HepG2 (cell line): ENCODE data around the gene CBX6. TPM values are rescaled to one million over a fixed set of nuclear protein-coding genes. Genes with fewer than 3 reads are reported as not detected.

ENCODE experiments used
- ATAC-seq: fragments of 200-7000 bp; cut with Tn5 transposase; 3 replicates; pipeline ENCODE4 v1.9.1; 2020; ENCODE audit warnings: mild to moderate bottlenecking, moderate library complexity
- BruUV-seq: library from RNA; stranded (reverse); fragments of 400-500 nt; replicated peaks from 2 replicates; lab custom pipeline; 2021; lab: Mats Ljungman, UMichigan
- CTCF ChIA-PET: fragments of 300-600 bp; formaldehyde crosslinking; extraction: SDS; loops from one replicate; lab custom pipeline; 2021; ENCODE audit warnings: low total read pairs, inconsistent platforms, low intra/inter-chr PET ratio; lab: Yijun Ruan, JAX
- POLR2A ChIA-PET: fragments of 350-600 bp; sonication (Branson Sonifier 250); formaldehyde crosslinking; loops from one replicate; lab custom pipeline; 2020; ENCODE audit warnings: antibody characterized with exemption, inconsistent platforms; lab: Yijun Ruan, JAX
- DNase-seq: peaks from one replicate; pipeline ENCODE4 v3.0.0-alpha.2; 2015; ENCODE audit warnings: low spot score
- FAIRE-seq: peaks from 3 replicates; lab custom pipeline; 2011; peaks lifted over from hg19 to GRCh38; lab: Jason Lieb, UNC
- H2AFZ ChIP-seq: one replicate; pipeline ENCODE4 v1.6.1; 2011; ENCODE audit warnings: low read length, inconsistent platforms
- H3K27ac ChIP-seq: fragments of 300-600 bp; 3 replicates; pipeline ENCODE4 v1.8.0; 2011; ENCODE audit warnings: mixed run types, mild to moderate bottlenecking, mixed read lengths, low read length, inconsistent platforms; ENCODE audit not compliant: insufficient read depth; ENCODE audit errors: extremely low read length
- H3K27me3 ChIP-seq, 2 experiments: fragments of 200-600 bp in 1 of 2; 2 replicates in 1 of 2; 3 replicates in 1 of 2; pipeline versions ENCODE4 v1.6.0 to v1.8.0; 2011; ENCODE audit warnings: low read length in 2 of 2, mild to moderate bottlenecking in 2 of 2, moderate library complexity in 2 of 2, inconsistent platforms in 1 of 2; ENCODE audit not compliant: insufficient read depth in 2 of 2, control insufficient read depth in 1 of 2
- H3K36me3 ChIP-seq, 2 experiments: fragments of 200-600 bp in 1 of 2; replicated peaks in 1 of 2; 2 replicates in 1 of 2; 3 replicates in 1 of 2; pipeline versions ENCODE4 v1.5.1 to v1.8.0; 2011; ENCODE audit warnings: low read length in 2 of 2, inconsistent platforms in 1 of 2; ENCODE audit not compliant: insufficient read depth in 2 of 2, control insufficient read depth in 1 of 2
- H3K4me1 ChIP-seq: 2 replicates; pipeline ENCODE4 v1.5.1; 2012; ENCODE audit warnings: low read length, inconsistent platforms; ENCODE audit not compliant: insufficient read depth
- H3K4me2 ChIP-seq: 2 replicates; pipeline ENCODE4 v1.6.0; 2011; ENCODE audit warnings: low read depth, low read length, inconsistent platforms
- H3K4me3 ChIP-seq, 3 experiments: fragments of 200-600 bp in 1 of 3; sonication (generic), shearing (Covaris generic) in 1 of 3; replicated peaks in 1 of 3; 2 replicates each; pipeline ENCODE4 v1.5.1; 2011 to 2016; ENCODE audit warnings: low read length in 3 of 3, inconsistent platforms in 2 of 3, low read depth in 2 of 3, mild to moderate bottlenecking in 2 of 3, control low read depth in 1 of 3, mixed read lengths in 1 of 3; ENCODE audit not compliant: insufficient read depth in 1 of 3
- H3K79me2 ChIP-seq: one replicate; pipeline ENCODE4 v1.6.1; 2011; ENCODE audit warnings: low read length, inconsistent platforms; ENCODE audit not compliant: insufficient read depth
- H3K9ac ChIP-seq: 2 replicates; pipeline ENCODE4 v1.6.0; 2011; ENCODE audit warnings: mild to moderate bottlenecking, low read depth, low read length, inconsistent platforms; ENCODE audit not compliant: insufficient read depth
- H3K9me3 ChIP-seq: 2 replicates; pipeline ENCODE4 v1.5.1; 2012; ENCODE audit warnings: mild to moderate bottlenecking, low read length
- H4K20me1 ChIP-seq: 2 replicates; pipeline ENCODE4 v1.6.0; 2011; ENCODE audit warnings: inconsistent platforms, mild to moderate bottlenecking, low read length, moderate library complexity; ENCODE audit not compliant: insufficient read depth
- AGO2 ChIP-seq: fragments of 200-400 bp; formaldehyde crosslinking; optimal IDR thresholded peaks from 2 replicates; pipeline ENCODE3; 2017; ENCODE audit warnings: mild to moderate bottlenecking, low read depth, low read length, moderate library complexity
- AKAP8 ChIP-seq: sonication (generic); formaldehyde crosslinking; IDR thresholded peaks from 2 replicates; pipeline ENCODE4 v1.5.1; 2020; ENCODE audit warnings: mild to moderate bottlenecking, missing genetic modification reagents
- HNRNPUL1 ChIP-seq: fragments of 200-400 bp; formaldehyde crosslinking; IDR thresholded peaks from 2 replicates; pipeline ENCODE4 v1.6.1; 2017; ENCODE audit warnings: low read depth, mild to moderate bottlenecking, low read length, moderate library complexity
- MIXL1 ChIP-seq: IDR thresholded peaks from 2 replicates; pipeline ENCODE4 v1.6.1; 2016
- NR2C2 ChIP-seq: sonication (generic); formaldehyde crosslinking; IDR thresholded peaks from 2 replicates; pipeline ENCODE4 v1.4.0; 2020; ENCODE audit warnings: missing genetic modification reagents, mild to moderate bottlenecking, moderate library complexity, borderline replicate concordance
- PATZ1 ChIP-seq: sonication (generic); formaldehyde crosslinking; IDR thresholded peaks from 2 replicates; pipeline ENCODE4 v1.4.0; 2020; ENCODE audit warnings: missing genetic modification reagents
- POLR2AphosphoS2 ChIP-seq: IDR thresholded peaks from 2 replicates; pipeline ENCODE4 v1.6.1; 2011; ENCODE audit warnings: low read depth, low read length, improper control_type of control experiment
- RBM22 ChIP-seq: fragments of 200-400 bp; formaldehyde crosslinking; optimal IDR thresholded peaks from 2 replicates; pipeline ENCODE3; 2017; ENCODE audit warnings: mild to moderate bottlenecking, low read length, moderate library complexity
- SRSF9 ChIP-seq: fragments of 200-400 bp; formaldehyde crosslinking; IDR thresholded peaks from 2 replicates; pipeline ENCODE4 v1.6.1; 2018; ENCODE audit warnings: borderline replicate concordance, mild to moderate bottlenecking, low read depth, low read length; ENCODE audit not compliant: insufficient read depth, poor library complexity, severe bottlenecking
- ZFY ChIP-seq: sonication (generic); formaldehyde crosslinking; IDR thresholded peaks from 2 replicates; pipeline ENCODE4 v1.4.0; 2020; ENCODE audit warnings: missing genetic modification reagents
- ZMYM3 ChIP-seq: sonication (generic); formaldehyde crosslinking; IDR thresholded peaks from 2 replicates; pipeline ENCODE4 v1.5.1; 2020; ENCODE audit warnings: mild to moderate bottlenecking, missing genetic modification reagents
- ZNF326 ChIP-seq: sonication (generic); formaldehyde crosslinking; IDR thresholded peaks from 2 replicates; pipeline ENCODE4 v1.4.0; 2020; ENCODE audit warnings: missing genetic modification reagents, borderline replicate concordance
- ZNF557 ChIP-seq: sonication (generic); formaldehyde crosslinking; IDR thresholded peaks from 2 replicates; pipeline ENCODE4 v1.4.0; 2020; ENCODE audit warnings: missing genetic modification reagents
- ZNF580 ChIP-seq: IDR thresholded peaks from 2 replicates; pipeline ENCODE4 v1.6.1; 2016; ENCODE audit warnings: low read depth, borderline replicate concordance
- ZSCAN31 ChIP-seq: sonication (generic); formaldehyde crosslinking; IDR thresholded peaks from 2 replicates; pipeline ENCODE4 v1.5.0; 2020; ENCODE audit warnings: low read depth, mild to moderate bottlenecking, missing genetic modification reagents
- WGBS: methylation state at CpG from one replicate; pipeline ENCODE4 v1.1.6; 2017; ENCODE audit warnings: low lambda C conversion rate; 5-methylcytosine and 5-hydroxymethylcytosine counted together
- in situ Hi-C: cut with HindIII; loops from 2 replicates; pipeline ENCODE4 v1.10.0; 2017; ENCODE audit warnings: low pct_unique_long_range_greater_than_20kb; ENCODE audit not compliant: extremely low pct_ligation_motif_present
- intact Hi-C: fragments of 100-400 bp; cut with micrococcal nuclease; formaldehyde crosslinking; loops from one replicate; pipeline ENCODE4 v1.10.0; 2022; ENCODE audit not compliant: unreplicated experiment
- polyA plus RNA-seq, 8 experiments: library from polyadenylated mRNA; depleted of rRNA in 3 of 8; stranded (reverse) in 7 of 8; unstranded in 1 of 8; fragments of >200 nt; fragmentation: Illumina TruSeq in 4 of 8; extraction: Trizol in 4 of 8; gene quantifications; 2 replicates each; pipeline versions ENCODE4 v1.2.1 to v1.2.3, GENCODE V29; 2011 to 2016; ENCODE audit warnings: low read depth in 4 of 8, missing spikeins in 1 of 8, mixed read lengths in 1 of 8; ENCODE audit not compliant: insufficient read depth in 1 of 8
- total RNA-seq, 5 experiments: library from RNA; depleted of rRNA; stranded (reverse); fragments of >200 nt; fragmentation: Illumina TruSeq; extraction: Trizol; gene quantifications; 2 replicates each; pipeline ENCODE4 v1.2.3, GENCODE V29; 2016; ENCODE audit warnings: low read depth in 1 of 5

The CBX6 gene
- total and polyA plus RNA-seq, 2 of the 13 experiments (the other 11 are each of a cell fraction or from before 2014, with no cell fraction given) = 1.7 to 6.5 TPM

GRCh38 chr22:38863531-38864131 is 8.4 kb downstream of the CBX6 start:
- intact Hi-C loops = no loop called here
- CTCF ChIA-PET = no interaction called here

GRCh38 chr22:38862375-38863329 is 9.4 kb downstream of the CBX6 start:
- CTCF ChIA-PET = interaction anchor here (1.1 kb wide), 1 partner anchor 94 kb away, joined by 3 read pairs; no protein-coding TSS in a partner anchor
- TF ChIP-seq HNRNPUL1 (no peak), ZSCAN31 (CRISPR knock-in tag) (no peak), AKAP8 (CRISPR knock-in tag) (peak; percentile 35; the same call in 1 of the 2 replicates), ZNF580 (CRISPR knock-in tag) (no peak), MIXL1 (CRISPR knock-in tag) (no peak), ZFY (CRISPR knock-in tag) (0 out of 2 replicates have a peak, but pooled peaks have one; percentile 23), NR2C2 (CRISPR knock-in tag) (peak; percentile 38; the same call in 1 of the 2 replicates), POLR2AphosphoS2 (no peak), AGO2 (peak; percentile 42), PATZ1 (CRISPR knock-in tag) (peak; percentile 51; the same call in 1 of the 2 replicates), ZMYM3 (CRISPR knock-in tag) (peak; percentile 80), ZNF557 (no peak)

More at GRCh38 chr22:38863531-38864131, 8.4 kb downstream of the CBX6 start:
- POLR2A ChIA-PET = no interaction called here
- 86% methylated on average over 8 of the region's 12 CpGs for WGBS
- no TSS peak for BruUV-seq
- no peaks in the 10 kb centered on the region for H3K9me3 ChIP-seq
- H3K79me2 ChIP-seq = no peaks in the 10 kb centered on the region
- peaks cover 46% of the 10 kb centered on the region for H3K4me1 ChIP-seq
- H3K27me3 ChIP-seq = no peaks in the 10 kb centered on the region
- H2AFZ ChIP-seq = no peak overlapping the region
- FAIRE-seq (no peak), DNase-seq (no peak), ATAC-seq (no peak)
- no peak overlapping the region for H3K27ac ChIP-seq
- H3K9ac ChIP-seq = no peak overlapping the region
- H3K4me3 ChIP-seq = no peak overlapping the region
- TF ChIP-seq ZNF326 (CRISPR knock-in tag) (0 out of 2 replicates have a peak, but pooled peaks have one; percentile 31), AGO2 (peak; percentile 67), SRSF9 (no peak), RBM22 (peak; percentile 38)
- no peaks in the 10 kb centered on the region for H4K20me1 ChIP-seq
- in situ Hi-C loops = no loop called here
- H3K36me3 ChIP-seq = no peaks in the 10 kb centered on the region
- H3K4me2 ChIP-seq = no peak overlapping the region

More at GRCh38 chr22:38862375-38863329, 9.4 kb downstream of the CBX6 start:
- no TSS peak for BruUV-seq
- Histone ChIP-seq H3K4me1 (peaks cover 54% of the 10 kb centered on the region), H3K79me2 (no peaks in the 10 kb centered on the region), H2AFZ (no peak overlapping the region), H3K27ac (no peak overlapping the region), H3K27me3 (no peaks in the 10 kb centered on the region), H4K20me1 (no peaks in the 10 kb centered on the region), H3K36me3 (no peaks in the 10 kb centered on the region), H3K4me2 (no peak overlapping the region), H3K4me3 (no peak overlapping the region), H3K9me3 (no peaks in the 10 kb centered on the region), H3K9ac (no peak overlapping the region)
- FAIRE-seq = no peak
- no peak for DNase-seq
- in situ Hi-C loops (no loop called here), intact Hi-C loops (no loop called here)
- ATAC-seq = no peak
- WGBS = 78% methylated on average over 13 of the region's 14 CpGs
- POLR2A ChIA-PET = interaction anchor here (0.6 kb wide), 1 partner anchor 20 kb away, joined by 3 read pairs; no protein-coding TSS in a partner anchor
